ENCODE data around the gene CNTN4.

DNA sequence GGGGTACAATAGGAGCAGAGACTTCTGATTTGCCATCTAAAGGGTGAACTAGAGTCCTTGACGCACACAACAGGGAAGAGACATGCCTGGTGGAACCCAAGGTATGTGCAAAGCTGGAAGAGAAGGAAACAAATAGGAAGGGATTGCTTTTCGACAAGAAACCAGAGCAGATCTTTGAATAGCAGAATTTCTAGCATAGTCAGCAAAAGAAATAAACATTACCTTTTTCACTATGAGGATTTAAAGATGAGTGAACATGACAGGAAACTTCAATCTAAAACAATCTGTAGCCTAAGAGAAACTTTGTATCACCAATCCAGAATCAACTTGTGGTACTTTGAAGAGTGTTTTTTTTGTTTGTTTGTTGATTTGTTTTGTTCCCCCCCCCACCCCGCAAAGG is 1006.6 kb downstream of the CNTN4 start:
- TF ChIP-seq EZH2 (IDR thresholded peaks at IDR 0.05) (no peak), POLR2AphosphoS5 (IDR thresholded peaks at IDR 0.05; ENCODE audit: borderline replicate concordance, low read depth, low read length) (no peak)

Measured in SK-N-MC (cell line).